G401.6 (cell line): ENCODE data around the gene MTHFD1.

Experiments
- FAIRE-seq: peaks from 2 replicates; lab custom pipeline; 2012; peaks lifted over from hg19 to GRCh38; lab: Jason Lieb, UNC

MTHFD1 gene

GRCh38 chr14:64447876-64448670 is 59.9 kb downstream of the MTHFD1 start:
- no peak for FAIRE-seq

GRCh38 chr14:64450255-64450654 is 62.1 kb downstream of the MTHFD1 start:
- no peak for FAIRE-seq

GRCh38 chr14:64454671-64455070 is 66.5 kb downstream of the MTHFD1 start:
- no peak for FAIRE-seq

GRCh38 chr14:64459405-64460136 is 71.4 kb downstream of the MTHFD1 start:
- FAIRE-seq, result no peak

- FAIRE-seq, result no peak
Observed at GRCh38 chr14:64461221-64461620, 73.1 kb downstream of the MTHFD1 start.

GRCh38 chr14:64463195-64463594 is 75.0 kb downstream of the MTHFD1 start:
- no peak for FAIRE-seq

GRCh38 chr14:64463873-64464272 is 75.7 kb downstream of the MTHFD1 start:
- FAIRE-seq, result no peak

- FAIRE-seq, result no peak
Observed at GRCh38 chr14:64464651-64465050, 76.5 kb downstream of the MTHFD1 start.

GRCh38 chr14:64465191-64465822 is 77.2 kb downstream of the MTHFD1 start, which contains the start of gene AKAP5:
TSS of gene AKAP5 (plus strand) at chr14:64465499. CDS start at chr14:64468395, 2,896 bp downstream.
- no peak for FAIRE-seq

- peak; percentile 15 for FAIRE-seq
Observed at GRCh38 chr14:64465831-64466554, 77.8 kb downstream of the MTHFD1 start.

- no peak for FAIRE-seq
Observed at GRCh38 chr14:64467101-64467500, 78.9 kb downstream of the MTHFD1 start.

- no peak for FAIRE-seq
Observed at GRCh38 chr14:64467566-64467965, 79.4 kb downstream of the MTHFD1 start.

GRCh38 chr14:64468451-64468850 is 80.3 kb downstream of the MTHFD1 start:
- FAIRE-seq, result no peak

GRCh38 chr14:64474041-64474440 is 85.9 kb downstream of the MTHFD1 start:
- peak; percentile 80 for FAIRE-seq

GRCh38 chr14:64474698-64475097 is 86.5 kb downstream of the MTHFD1 start:
- no peak for FAIRE-seq

- FAIRE-seq, result no peak
Observed at GRCh38 chr14:64475585-64476273, 87.6 kb downstream of the MTHFD1 start.

- FAIRE-seq, result no peak
Observed at GRCh38 chr14:64476438-64476837, 88.3 kb downstream of the MTHFD1 start.

- FAIRE-seq, result peak; percentile 97
Observed at GRCh38 chr14:64478634-64479250, 90.6 kb downstream of the MTHFD1 start.

- FAIRE-seq, result no peak
Observed at GRCh38 chr14:64488590-64489099, 100.5 kb downstream of the MTHFD1 start.

- FAIRE-seq, result no peak
Observed at GRCh38 chr14:64491637-64492036, 103.5 kb downstream of the MTHFD1 start.

- FAIRE-seq, result no peak
Observed at GRCh38 chr14:64493455-64493854, 105.3 kb downstream of the MTHFD1 start.
